ENCODE results near the gene SSNA1. TPM values are rescaled to one million over a fixed set of nuclear protein-coding genes. Genes with fewer than 3 reads are reported as not detected.

SSNA1 gene
- polyA plus RNA-seq, 1 donor from 2014 or later = 170 TPM

DNA sequence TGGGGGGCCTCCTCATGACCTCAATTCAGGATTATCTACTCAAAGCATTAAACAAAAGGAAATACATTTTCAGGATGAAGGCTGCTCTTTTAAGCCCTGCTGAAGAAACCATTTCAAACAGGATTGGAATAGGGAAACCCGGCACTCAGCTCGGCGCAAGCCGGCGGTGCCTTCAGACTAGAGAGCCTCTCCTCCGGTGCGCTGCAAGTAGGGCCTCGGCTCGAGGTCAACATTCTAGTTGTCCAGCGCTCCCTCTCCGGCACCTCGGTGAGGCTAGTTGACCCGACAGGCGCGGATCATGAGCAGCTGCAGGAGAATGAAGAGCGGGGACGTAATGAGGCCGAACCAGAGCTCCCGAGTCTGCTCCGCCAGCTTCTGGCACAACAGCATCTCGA is 16.3 kb downstream of the SSNA1 start:
- Histone ChIP-seq H3K9ac (ENCODE audit: low read length) (peak overlapping the region; percentile 83), H4K20me1 (ENCODE audit: insufficient read depth) (no peaks in the 10 kb centered on the region), H3F3A (ENCODE audit: insufficient read depth, low read length, poor library complexity, severe bottlenecking) (no peaks in the 10 kb centered on the region), H2AFZ (ENCODE audit: low read depth, low read length) (no peak overlapping the region), H3K36me3 (ENCODE audit: insufficient read depth, low read length) (no peaks in the 10 kb centered on the region), H3K27ac (ENCODE audit: low read length) (peak overlapping the region; percentile 63), H3K4me2 (ENCODE audit: low read length) (peak overlapping the region; percentile 74), H3K27me3 (ENCODE audit: insufficient read depth, low read depth, low read length) (no peaks in the 10 kb centered on the region), H3K4me3 (ENCODE audit: low read length) (peak overlapping the region; percentile 100), H3K9me2 (ENCODE audit: insufficient read depth, low read length) (no peaks in the 10 kb centered on the region), H3K9me3 (ENCODE audit: low read length) (no peaks in the 10 kb centered on the region), H3K79me2 (replicated peaks; ENCODE audit: insufficient read depth, low read length) (peaks cover 31% of the 10 kb centered on the region)
- TF ChIP-seq MXI1 (conservative IDR thresholded peaks at IDR 0.05; ENCODE audit: poor library complexity, severe bottlenecking) (no peak), TAF1 (IDR thresholded peaks at IDR 0.05; ENCODE audit: low read depth) (no peak), SMC3 (conservative IDR thresholded peaks at IDR 0.05; ENCODE audit: poor library complexity) (no peak), POLR2AphosphoS5 (IDR thresholded peaks at IDR 0.05) (no peak), RAD21 (conservative IDR thresholded peaks at IDR 0.05) (no peak), EP300 (conservative IDR thresholded peaks at IDR 0.05; ENCODE audit: poor library complexity, severe bottlenecking) (no peak), EZH2 (IDR thresholded peaks at IDR 0.05; ENCODE audit: borderline replicate concordance, insufficient read depth, low read length, poor library complexity, severe bottlenecking) (no peak)
- TF ChIP-seq, protein P1, sequence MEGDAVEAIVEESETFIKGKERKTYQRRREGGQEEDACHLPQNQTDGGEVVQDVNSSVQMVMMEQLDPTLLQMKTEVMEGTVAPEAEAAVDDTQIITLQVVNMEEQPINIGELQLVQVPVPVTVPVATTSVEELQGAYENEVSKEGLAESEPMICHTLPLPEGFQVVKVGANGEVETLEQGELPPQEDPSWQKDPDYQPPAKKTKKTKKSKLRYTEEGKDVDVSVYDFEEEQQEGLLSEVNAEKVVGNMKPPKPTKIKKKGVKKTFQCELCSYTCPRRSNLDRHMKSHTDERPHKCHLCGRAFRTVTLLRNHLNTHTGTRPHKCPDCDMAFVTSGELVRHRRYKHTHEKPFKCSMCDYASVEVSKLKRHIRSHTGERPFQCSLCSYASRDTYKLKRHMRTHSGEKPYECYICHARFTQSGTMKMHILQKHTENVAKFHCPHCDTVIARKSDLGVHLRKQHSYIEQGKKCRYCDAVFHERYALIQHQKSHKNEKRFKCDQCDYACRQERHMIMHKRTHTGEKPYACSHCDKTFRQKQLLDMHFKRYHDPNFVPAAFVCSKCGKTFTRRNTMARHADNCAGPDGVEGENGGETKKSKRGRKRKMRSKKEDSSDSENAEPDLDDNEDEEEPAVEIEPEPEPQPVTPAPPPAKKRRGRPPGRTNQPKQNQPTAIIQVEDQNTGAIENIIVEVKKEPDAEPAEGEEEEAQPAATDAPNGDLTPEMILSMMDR (IDR thresholded peaks at IDR 0.05; ENCODE audit: poor library complexity, severe bottlenecking) = no peak
- TF ChIP-seq, protein P2, sequence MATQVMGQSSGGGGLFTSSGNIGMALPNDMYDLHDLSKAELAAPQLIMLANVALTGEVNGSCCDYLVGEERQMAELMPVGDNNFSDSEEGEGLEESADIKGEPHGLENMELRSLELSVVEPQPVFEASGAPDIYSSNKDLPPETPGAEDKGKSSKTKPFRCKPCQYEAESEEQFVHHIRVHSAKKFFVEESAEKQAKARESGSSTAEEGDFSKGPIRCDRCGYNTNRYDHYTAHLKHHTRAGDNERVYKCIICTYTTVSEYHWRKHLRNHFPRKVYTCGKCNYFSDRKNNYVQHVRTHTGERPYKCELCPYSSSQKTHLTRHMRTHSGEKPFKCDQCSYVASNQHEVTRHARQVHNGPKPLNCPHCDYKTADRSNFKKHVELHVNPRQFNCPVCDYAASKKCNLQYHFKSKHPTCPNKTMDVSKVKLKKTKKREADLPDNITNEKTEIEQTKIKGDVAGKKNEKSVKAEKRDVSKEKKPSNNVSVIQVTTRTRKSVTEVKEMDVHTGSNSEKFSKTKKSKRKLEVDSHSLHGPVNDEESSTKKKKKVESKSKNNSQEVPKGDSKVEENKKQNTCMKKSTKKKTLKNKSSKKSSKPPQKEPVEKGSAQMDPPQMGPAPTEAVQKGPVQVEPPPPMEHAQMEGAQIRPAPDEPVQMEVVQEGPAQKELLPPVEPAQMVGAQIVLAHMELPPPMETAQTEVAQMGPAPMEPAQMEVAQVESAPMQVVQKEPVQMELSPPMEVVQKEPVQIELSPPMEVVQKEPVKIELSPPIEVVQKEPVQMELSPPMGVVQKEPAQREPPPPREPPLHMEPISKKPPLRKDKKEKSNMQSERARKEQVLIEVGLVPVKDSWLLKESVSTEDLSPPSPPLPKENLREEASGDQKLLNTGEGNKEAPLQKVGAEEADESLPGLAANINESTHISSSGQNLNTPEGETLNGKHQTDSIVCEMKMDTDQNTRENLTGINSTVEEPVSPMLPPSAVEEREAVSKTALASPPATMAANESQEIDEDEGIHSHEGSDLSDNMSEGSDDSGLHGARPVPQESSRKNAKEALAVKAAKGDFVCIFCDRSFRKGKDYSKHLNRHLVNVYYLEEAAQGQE (IDR thresholded peaks at IDR 0.05; ENCODE audit: borderline replicate concordance) = no peak

DNA sequence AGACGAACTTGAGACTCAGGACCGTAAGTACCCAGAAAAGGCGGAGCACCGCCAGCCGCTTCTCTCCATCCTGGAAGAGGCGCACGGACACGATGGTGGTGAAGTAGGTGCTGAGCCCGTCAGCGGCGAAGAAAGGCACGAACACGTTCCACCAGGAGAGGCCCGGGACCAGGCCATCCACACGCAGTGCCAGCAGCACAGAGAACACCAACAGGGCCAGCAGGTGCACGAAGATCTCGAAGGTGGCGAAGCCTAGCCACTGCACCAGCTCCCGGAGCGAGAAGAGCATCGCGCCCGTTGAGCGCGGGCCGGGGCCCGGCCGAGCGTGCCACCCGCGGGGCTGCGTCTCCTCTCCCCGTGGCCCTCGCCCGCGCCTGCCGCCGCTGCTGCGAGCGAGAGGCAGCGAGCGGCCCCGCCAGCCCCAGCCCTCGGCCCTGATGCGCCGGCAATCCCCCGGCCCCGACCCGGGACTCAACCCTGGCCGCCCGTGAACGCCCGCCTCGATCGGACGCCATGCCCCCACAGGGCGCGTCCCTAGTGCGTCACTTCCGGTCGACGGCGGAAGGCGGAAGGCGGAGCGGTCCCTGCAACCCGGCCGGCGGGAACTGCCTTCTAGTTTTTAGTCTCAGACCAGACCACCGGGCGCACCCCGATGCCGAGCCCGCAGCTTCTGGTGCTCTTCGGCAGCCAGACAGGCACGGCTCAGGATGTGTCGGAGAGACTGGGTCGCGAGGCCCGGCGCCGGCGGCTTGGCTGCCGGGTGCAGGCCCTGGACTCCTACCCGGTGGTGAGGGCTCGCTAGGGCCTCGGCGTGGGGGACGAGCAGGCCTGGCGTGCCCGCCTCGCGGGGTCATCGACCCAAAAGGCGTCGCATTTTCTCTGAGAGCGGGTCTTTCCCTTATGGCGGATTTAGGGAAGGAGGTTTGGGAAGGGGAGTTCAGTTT is 16.9 kb downstream of the SSNA1 start, which contains the start of the genes NDOR1 and TMEM203:
TSS of gene NDOR1 (plus strand) at position 575 of the 944 bp plus-strand sequence. CDS start at position 653, 78 bp downstream.
TSS of gene TMEM203 (minus strand) at position 523 of the 944 bp plus-strand sequence. CDS start at position 289, 234 bp downstream.
- peaks cover 31% of the 10 kb centered on the region for H3K79me2 ChIP-seq (replicated peaks; ENCODE audit: insufficient read depth, low read length)
- H2AFZ ChIP-seq (ENCODE audit: low read depth, low read length) = peak within 1 kb of the TSS; percentile 69
- H3K27me3 ChIP-seq (ENCODE audit: insufficient read depth, low read depth, low read length) = no peaks in the 10 kb centered on the region
- TF ChIP-seq RAD21 (conservative IDR thresholded peaks at IDR 0.05) (peak; percentile 7), SMC3 (conservative IDR thresholded peaks at IDR 0.05; ENCODE audit: poor library complexity) (peak; percentile 6), POLR2AphosphoS5 (IDR thresholded peaks at IDR 0.05) (peak; percentile 95), EP300 (conservative IDR thresholded peaks at IDR 0.05; ENCODE audit: poor library complexity, severe bottlenecking) (peak; percentile 56), EZH2 (IDR thresholded peaks at IDR 0.05; ENCODE audit: borderline replicate concordance, insufficient read depth, low read length, poor library complexity, severe bottlenecking) (no peak), MXI1 (conservative IDR thresholded peaks at IDR 0.05; ENCODE audit: poor library complexity, severe bottlenecking) (peak; percentile 96), TAF1 (IDR thresholded peaks at IDR 0.05; ENCODE audit: low read depth) (peak; percentile 54)
- TF ChIP-seq, protein P2 (IDR thresholded peaks at IDR 0.05; ENCODE audit: borderline replicate concordance) = no peak
- no peaks in the 10 kb centered on the region for H4K20me1 ChIP-seq (ENCODE audit: insufficient read depth)
- H3K27ac ChIP-seq (ENCODE audit: low read length) = peak within 1 kb of the TSS; percentile 63
- no peaks in the 10 kb centered on the region for H3K36me3 ChIP-seq (ENCODE audit: insufficient read depth, low read length)
- no peaks in the 10 kb centered on the region for H3F3A ChIP-seq (ENCODE audit: insufficient read depth, low read length, poor library complexity, severe bottlenecking)
- peak within 1 kb of the TSS; percentile 83 for H3K9ac ChIP-seq (ENCODE audit: low read length)
- H3K4me2 ChIP-seq (ENCODE audit: low read length) = peak within 1 kb of the TSS; percentile 91
- peak within 1 kb of the TSS; percentile 100 for H3K4me3 ChIP-seq (ENCODE audit: low read length)
- no peaks in the 10 kb centered on the region for H3K9me2 ChIP-seq (ENCODE audit: insufficient read depth, low read length)
- no peaks in the 10 kb centered on the region for H3K9me3 ChIP-seq (ENCODE audit: low read length)

All from neural cell (in vitro differentiated cells).